ENCODE measurements around the gene ZNRF2.

Gene ZNRF2

DNA sequence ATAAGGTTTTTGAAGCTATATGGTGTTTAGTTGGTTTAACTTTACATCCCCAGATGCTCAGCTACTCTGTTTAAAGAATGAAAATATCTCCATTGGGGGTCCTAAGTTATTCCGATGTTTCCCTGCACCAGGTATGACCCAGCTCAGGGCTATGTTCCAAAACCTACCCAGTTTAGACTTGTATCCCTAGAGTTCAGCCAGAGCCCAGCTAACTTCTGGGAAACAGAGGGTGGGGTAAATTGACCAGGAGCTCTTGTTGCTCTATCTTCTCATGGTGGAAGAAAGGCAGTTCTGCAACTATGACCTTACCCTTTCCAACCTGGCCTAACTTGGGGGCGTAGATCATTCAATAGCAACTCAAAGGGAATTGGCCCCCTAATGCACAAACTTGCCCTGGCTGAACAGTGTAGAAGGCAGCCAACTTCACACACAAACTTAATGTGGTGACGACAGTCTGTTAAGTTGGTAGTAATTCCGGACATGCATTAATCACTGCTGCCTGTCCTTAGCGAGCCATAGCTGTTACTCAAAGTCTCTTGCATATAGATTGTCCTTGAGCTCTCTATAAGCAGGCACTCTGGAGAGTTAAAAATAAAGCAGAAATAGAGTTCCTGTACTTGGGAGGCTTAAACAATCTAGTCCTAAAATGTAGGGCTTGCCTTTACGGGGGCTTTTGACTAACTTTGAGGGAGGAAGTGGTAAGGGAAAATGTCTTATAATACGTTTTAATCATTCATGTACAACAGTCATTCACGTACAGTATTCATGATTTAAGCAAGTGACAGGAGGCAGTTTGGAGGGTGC lies 5.3 kb upstream of the ZNRF2 start:
- H3K27me3 ChIP-seq (ENCODE audit: insufficient read depth, low read length) = no peaks in the 10 kb centered on the region
- TF ChIP-seq EZH2 (IDR thresholded peaks at IDR 0.05; ENCODE audit: borderline replicate concordance, low read length) = no peak
- TF ChIP-seq, protein P1, sequence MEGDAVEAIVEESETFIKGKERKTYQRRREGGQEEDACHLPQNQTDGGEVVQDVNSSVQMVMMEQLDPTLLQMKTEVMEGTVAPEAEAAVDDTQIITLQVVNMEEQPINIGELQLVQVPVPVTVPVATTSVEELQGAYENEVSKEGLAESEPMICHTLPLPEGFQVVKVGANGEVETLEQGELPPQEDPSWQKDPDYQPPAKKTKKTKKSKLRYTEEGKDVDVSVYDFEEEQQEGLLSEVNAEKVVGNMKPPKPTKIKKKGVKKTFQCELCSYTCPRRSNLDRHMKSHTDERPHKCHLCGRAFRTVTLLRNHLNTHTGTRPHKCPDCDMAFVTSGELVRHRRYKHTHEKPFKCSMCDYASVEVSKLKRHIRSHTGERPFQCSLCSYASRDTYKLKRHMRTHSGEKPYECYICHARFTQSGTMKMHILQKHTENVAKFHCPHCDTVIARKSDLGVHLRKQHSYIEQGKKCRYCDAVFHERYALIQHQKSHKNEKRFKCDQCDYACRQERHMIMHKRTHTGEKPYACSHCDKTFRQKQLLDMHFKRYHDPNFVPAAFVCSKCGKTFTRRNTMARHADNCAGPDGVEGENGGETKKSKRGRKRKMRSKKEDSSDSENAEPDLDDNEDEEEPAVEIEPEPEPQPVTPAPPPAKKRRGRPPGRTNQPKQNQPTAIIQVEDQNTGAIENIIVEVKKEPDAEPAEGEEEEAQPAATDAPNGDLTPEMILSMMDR (IDR thresholded peaks at IDR 0.05; ENCODE audit: low read length) = no peak
- peak overlapping the region; percentile 2 for H3K4me3 ChIP-seq (ENCODE audit: low read depth, low read length, poor library complexity, severe bottlenecking)
- peak overlapping the region; percentile 91 for H3K27ac ChIP-seq (ENCODE audit: low read depth, low read length, poor library complexity, severe bottlenecking)
- H3K36me3 ChIP-seq (ENCODE audit: insufficient read depth, low read length) = no peaks in the 10 kb centered on the region
- 0 out of 2 replicates have a peak overlapping the region, but pooled peaks have one; percentile 7 for H2AFZ ChIP-seq (ENCODE audit: low read length)
- H3K9me2 ChIP-seq (ENCODE audit: low read depth, low read length) = no peaks in the 10 kb centered on the region
- H4K20me1 ChIP-seq (ENCODE audit: insufficient read depth, low read length) = no peaks in the 10 kb centered on the region
- peak overlapping the region; percentile 35 for H3K4me2 ChIP-seq (ENCODE audit: low read length)
- H3F3A ChIP-seq (ENCODE audit: insufficient read depth, low read length) = no peaks in the 10 kb centered on the region
- H3K79me2 ChIP-seq (ENCODE audit: insufficient read depth, low read length) = no peaks in the 10 kb centered on the region
- H3K9ac ChIP-seq (ENCODE audit: low read length) = peak overlapping the region; percentile 36; the same call in 1 of the 2 replicates
- no peaks in the 10 kb centered on the region for H3K9me3 ChIP-seq (ENCODE audit: low read length)
- peaks cover 80% of the 10 kb centered on the region for H3K4me1 ChIP-seq (ENCODE audit: insufficient read depth, low read length, severe bottlenecking)

DNA sequence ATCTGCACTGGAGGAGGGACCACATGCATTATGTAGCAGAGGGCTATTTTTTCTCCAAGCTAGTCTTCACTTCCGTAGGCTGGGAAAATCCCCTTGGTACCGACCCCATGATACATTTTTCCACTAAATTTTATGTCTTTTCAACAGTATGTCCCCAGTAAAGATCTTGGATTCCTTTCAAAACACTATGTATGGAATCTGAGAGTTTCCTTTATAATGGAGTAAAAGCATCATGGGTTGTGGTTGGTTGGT lies 4.8 kb upstream of the ZNRF2 start:
- Histone ChIP-seq H3K27me3 (ENCODE audit: insufficient read depth, low read length) (no peaks in the 10 kb centered on the region), H3K36me3 (ENCODE audit: insufficient read depth, low read length) (no peaks in the 10 kb centered on the region), H3K79me2 (ENCODE audit: insufficient read depth, low read length) (no peaks in the 10 kb centered on the region), H3K4me3 (ENCODE audit: low read depth, low read length, poor library complexity, severe bottlenecking) (peak overlapping the region; percentile 2), H3K4me1 (ENCODE audit: insufficient read depth, low read length, severe bottlenecking) (peaks cover 75% of the 10 kb centered on the region), H2AFZ (ENCODE audit: low read length) (no peak overlapping the region), H3K9me3 (ENCODE audit: low read length) (no peaks in the 10 kb centered on the region), H3K9ac (ENCODE audit: low read length) (peak overlapping the region; percentile 36; the same call in 1 of the 2 replicates), H3K4me2 (ENCODE audit: low read length) (peak overlapping the region; percentile 35), H3F3A (ENCODE audit: insufficient read depth, low read length) (no peaks in the 10 kb centered on the region), H3K9me2 (ENCODE audit: low read depth, low read length) (no peaks in the 10 kb centered on the region), H4K20me1 (ENCODE audit: insufficient read depth, low read length) (no peaks in the 10 kb centered on the region), H3K27ac (ENCODE audit: low read depth, low read length, poor library complexity, severe bottlenecking) (peak overlapping the region; percentile 91)
- no peak for TF ChIP-seq EZH2 (IDR thresholded peaks at IDR 0.05; ENCODE audit: borderline replicate concordance, low read length)
- TF ChIP-seq, protein P1 (IDR thresholded peaks at IDR 0.05; ENCODE audit: low read length) = no peak

DNA sequence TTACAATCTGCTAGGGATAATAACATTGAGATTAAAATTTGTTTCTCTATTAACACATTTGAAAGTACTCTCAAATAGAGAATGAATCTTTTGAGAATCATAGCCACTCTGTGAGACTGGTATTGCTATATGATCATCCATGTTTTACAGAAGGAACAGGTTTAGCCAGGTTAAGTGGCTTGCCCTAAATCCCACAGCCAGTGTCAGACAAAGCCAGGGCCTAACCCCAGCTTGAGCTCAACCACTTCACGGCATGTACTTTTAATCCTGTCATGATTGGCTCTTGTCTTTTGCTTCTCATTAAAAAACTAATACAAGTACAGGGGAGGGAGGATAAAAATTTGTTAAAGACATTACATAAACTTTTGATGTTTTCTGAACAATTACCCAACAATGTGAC lies 3.8 kb upstream of the ZNRF2 start:
- Histone ChIP-seq H3K9ac (ENCODE audit: low read length) (peak overlapping the region; percentile 19; the same call in 1 of the 2 replicates), H3K79me2 (ENCODE audit: insufficient read depth, low read length) (no peaks in the 10 kb centered on the region), H3F3A (ENCODE audit: insufficient read depth, low read length) (no peaks in the 10 kb centered on the region), H3K36me3 (ENCODE audit: insufficient read depth, low read length) (no peaks in the 10 kb centered on the region), H3K27me3 (ENCODE audit: insufficient read depth, low read length) (no peaks in the 10 kb centered on the region), H2AFZ (ENCODE audit: low read length) (peak overlapping the region; percentile 16; the same call in 1 of the 2 replicates), H3K9me2 (ENCODE audit: low read depth, low read length) (no peaks in the 10 kb centered on the region), H3K9me3 (ENCODE audit: low read length) (no peaks in the 10 kb centered on the region), H3K4me3 (ENCODE audit: low read depth, low read length, poor library complexity, severe bottlenecking) (no peak overlapping the region), H3K4me2 (ENCODE audit: low read length) (peak overlapping the region; percentile 21; the same call in 1 of the 2 replicates), H3K27ac (ENCODE audit: low read depth, low read length, poor library complexity, severe bottlenecking) (peak overlapping the region; percentile 37), H4K20me1 (ENCODE audit: insufficient read depth, low read length) (no peaks in the 10 kb centered on the region), H3K4me1 (ENCODE audit: insufficient read depth, low read length, severe bottlenecking) (peaks cover 65% of the 10 kb centered on the region)
- TF ChIP-seq EZH2 (IDR thresholded peaks at IDR 0.05; ENCODE audit: borderline replicate concordance, low read length) = no peak
- TF ChIP-seq, protein P1 (IDR thresholded peaks at IDR 0.05; ENCODE audit: low read length) = no peak

All from OCI-LY1 (cell line).